Measurements from ENCODE around the gene CD70. TPM values are rescaled to one million over a fixed set of nuclear protein-coding genes. Genes with fewer than 3 reads are reported as not detected.
"Not testable (repeated sequence)": the region's sequence is repeated elsewhere in the genome, so short reads cannot be mapped to it uniquely, and the experiment has no call there.

Gene CD70
- total RNA-seq, 1 experiment from 2014 or later, result 62.8 TPM

- DNase-seq (ENCODE audit: low read depth), result no peak
These were observed 20.2 kb downstream of the CD70 start for GRCh38 chr19:6570764-6571163.

- no peak for DNase-seq (ENCODE audit: low read depth)
These were observed 22.1 kb downstream of the CD70 start for GRCh38 chr19:6568816-6569215.

GRCh38 chr19:6568010-6568526, 22.9 kb downstream of the CD70 start:
- DNase-seq (ENCODE audit: low read depth), result no peak

- DNase-seq (ENCODE audit: low read depth), result not testable (repeated sequence)
These were observed 24.2 kb downstream of the CD70 start for GRCh38 chr19:6566727-6567126.

- peak; percentile 32 for DNase-seq (ENCODE audit: low read depth)
These were observed 26.6 kb downstream of the CD70 start for GRCh38 chr19:6564393-6564792.

GRCh38 chr19:6562437-6562836, 28.5 kb downstream of the CD70 start:
- DNase-seq (ENCODE audit: low read depth), result not testable (repeated sequence)

- peak; percentile 76 for DNase-seq (ENCODE audit: low read depth)
These were observed 34.3 kb downstream of the CD70 start for GRCh38 chr19:6556480-6557195.

GRCh38 chr19:6556043-6556449, 34.9 kb downstream of the CD70 start:
- DNase-seq (ENCODE audit: low read depth), result no peak

- peak; percentile 31 for DNase-seq (ENCODE audit: low read depth)
These were observed 39.1 kb downstream of the CD70 start for GRCh38 chr19:6551607-6552450.

- DNase-seq (ENCODE audit: low read depth), result no peak
These were observed 39.9 kb downstream of the CD70 start for GRCh38 chr19:6551091-6551490.

GRCh38 chr19:6550679-6551078, 40.3 kb downstream of the CD70 start:
- DNase-seq (ENCODE audit: low read depth), result not testable (repeated sequence)

- no peak for DNase-seq (ENCODE audit: low read depth)
These were observed 47.0 kb downstream of the CD70 start for GRCh38 chr19:6543866-6544347.

- peak; percentile 15 for DNase-seq (ENCODE audit: low read depth)
These were observed 49.8 kb downstream of the CD70 start for GRCh38 chr19:6540918-6541689.

- DNase-seq (ENCODE audit: low read depth), result no peak
These were observed 51.4 kb downstream of the CD70 start for GRCh38 chr19:6539514-6539913.

Other genes with a start within 250 kb of the CD70 start
- 108 and 135 TPM in 2 replicates for gene CLPP, start 229.6 kb downstream of the CD70 start, total RNA-seq (2014; rRNA removed; shearing (Covaris generic))
- gene ALKBH7, start 218.4 kb downstream of the CD70 start, total RNA-seq (2014; rRNA removed; shearing (Covaris generic)), result 35.7 and 36.1 TPM in 2 replicates
- gene PSPN, start 215.2 kb downstream of the CD70 start, total RNA-seq (2014; rRNA removed; shearing (Covaris generic)), result 1.1 and 1.6 TPM in 2 replicates
- gene GTF2F1, start 198.0 kb downstream of the CD70 start, total RNA-seq (2014; rRNA removed; shearing (Covaris generic)), result 57.5 and 82.3 TPM in 2 replicates
- 76.0 and 84.9 TPM in 2 replicates for gene KHSRP, start 166.3 kb downstream of the CD70 start, total RNA-seq (2014; rRNA removed; shearing (Covaris generic))
- not detected in 2 replicates for gene SLC25A41, start 157.4 kb downstream of the CD70 start, total RNA-seq (2014; rRNA removed; shearing (Covaris generic))
- 18.1 and 23.1 TPM in 2 replicates for gene SLC25A23, start 131.4 kb downstream of the CD70 start, total RNA-seq (2014; rRNA removed; shearing (Covaris generic))
- gene CRB3, start 126.9 kb downstream of the CD70 start, total RNA-seq (2014; rRNA removed; shearing (Covaris generic)), result not detected in 2 replicates
- not detected in 2 replicates for gene DENND1C, start 109.4 kb downstream of the CD70 start, total RNA-seq (2014; rRNA removed; shearing (Covaris generic))
- gene TUBB4A, start 88.8 kb downstream of the CD70 start, total RNA-seq (2014; rRNA removed; shearing (Covaris generic)), result 0.17 and 0.65 TPM in 2 replicates
- gene TNFSF9, start 60.1 kb downstream of the CD70 start, total RNA-seq (2014; rRNA removed; shearing (Covaris generic)), result 12.0 and 13.8 TPM in 2 replicates
- gene TNFSF14, start 79.0 kb upstream of the CD70 start, total RNA-seq (2014; rRNA removed; shearing (Covaris generic)), result 0.33 TPM in 1 of 2 replicates, not detected in the other
- gene C3, start 129.5 kb upstream of the CD70 start, total RNA-seq (2014; rRNA removed; shearing (Covaris generic)), result 7.9 and 10.2 TPM in 2 replicates
- 26.3 and 35.7 TPM in 2 replicates for gene GPR108, start 146.4 kb upstream of the CD70 start, total RNA-seq (2014; rRNA removed; shearing (Covaris generic))
- 39.6 and 53.9 TPM in 2 replicates for gene TRIP10, start 148.5 kb upstream of the CD70 start, total RNA-seq (2014; rRNA removed; shearing (Covaris generic))
- 1.3 and 1.8 TPM in 2 replicates for gene SH2D3A, start 176.3 kb upstream of the CD70 start, total RNA-seq (2014; rRNA removed; shearing (Covaris generic))
- 0.40 and 1.7 TPM in 2 replicates for gene VAV1, start 181.6 kb upstream of the CD70 start, total RNA-seq (2014; rRNA removed; shearing (Covaris generic))